Esophagus muscularis mucosa (tissue), 3 donors: ENCODE data around the gene PHKB.

ENCODE experiments used
- CTCF ChIP-seq, 3 experiments: fragments of 200-600 bp in 2 of 3; fragments of 450-650 bp in 1 of 3; sonication (generic) in 2 of 3; IDR thresholded peaks; one replicate each; pipeline ENCODE4 v1.5.1; 2017 to 2019; ENCODE audit warnings: antibody characterized with exemption in 3 of 3, mild to moderate bottlenecking in 2 of 3, moderate library complexity in 1 of 3
- POLR2AphosphoS5 ChIP-seq, 2 donors: sonication (generic); formaldehyde crosslinking; IDR thresholded peaks; one replicate each; pipeline ENCODE4 v1.6.1; 2017; ENCODE audit warnings: antibody characterized with exemption in 2 of 2

- TF ChIP-seq CTCF (IDR thresholded peaks at IDR 0.05) (no peak), POLR2AphosphoS5 (IDR thresholded peaks at IDR 0.05) (no peak)
Observed at GRCh38 chr16:47600376-47600775, 139.2 kb downstream of the PHKB start.
